Jurkat, Clone E6-1 (cell line): ENCODE results near the gene RILPL1.
"Not testable (repeated sequence)": the region's sequence is repeated elsewhere in the genome, so short reads cannot be mapped to it uniquely, and the experiment has no call there.

Experiments
- DNase-seq: peaks from one replicate; pipeline ENCODE4 v3.0.0-alpha.2; 2011; ENCODE audit warnings: low read depth, low spot score
- H3K4me3 ChIP-seq: 2 replicates; pipeline ENCODE4 v1.5.1; 2011; ENCODE audit warnings: mild to moderate bottlenecking, low read length, control low read depth, moderate library complexity

RILPL1 gene

GRCh38 chr12:123442774-123443173 is 90.7 kb downstream of the RILPL1 start:
- H3K4me3 ChIP-seq = no peak overlapping the region
- DNase-seq = no peak

GRCh38 chr12:123441523-123442164 is 91.9 kb downstream of the RILPL1 start:
- H3K4me3 ChIP-seq = no peak overlapping the region
- no peak for DNase-seq

GRCh38 chr12:123436017-123436964 is 97.2 kb downstream of the RILPL1 start, which contains the start of gene RILPL2:
Gene RILPL2, minus strand, starts transcription at chr12:123436684. Its CDS starts 264 bp downstream, at chr12:123436420.
- peak; percentile 76 for DNase-seq

GRCh38 chr12:123435636-123436016 is 97.9 kb downstream of the RILPL1 start:
- peak overlapping the region; percentile 72 for H3K4me3 ChIP-seq
- DNase-seq = no peak

More at GRCh38 chr12:123436017-123436964, 97.2 kb downstream of the RILPL1 start, which contains the start of gene RILPL2:
- H3K4me3 ChIP-seq = peak within 1 kb of the TSS; percentile 72

GRCh38 chr12:123433615-123434014 is 99.9 kb downstream of the RILPL1 start:
- no peak for DNase-seq
- H3K4me3 ChIP-seq = no peak overlapping the region

- DNase-seq, H3K4me3 ChIP-seq: not testable (repeated sequence)
These were observed 101.3 kb downstream of the RILPL1 start for GRCh38 chr12:123431951-123432817.

- DNase-seq, H3K4me3 ChIP-seq: not testable (repeated sequence)
These were observed 104.4 kb downstream of the RILPL1 start for GRCh38 chr12:123429101-123429500.

- H3K4me3 ChIP-seq = no peak overlapping the region
- no peak for DNase-seq
These were observed 104.9 kb downstream of the RILPL1 start for GRCh38 chr12:123428591-123428990.

GRCh38 chr12:123427036-123427769 is 106.3 kb downstream of the RILPL1 start:
- no peak overlapping the region for H3K4me3 ChIP-seq

GRCh38 chr12:123421314-123421713 is 112.2 kb downstream of the RILPL1 start:
- DNase-seq = no peak
- no peak overlapping the region for H3K4me3 ChIP-seq

More at GRCh38 chr12:123427036-123427769, 106.3 kb downstream of the RILPL1 start:
- no peak for DNase-seq
